NCI-H774 (cell line): ENCODE measurements around the gene SSTR4.

Source experiments
- DNase-seq: peaks from one replicate; lab custom pipeline; 2025; lab: John Stamatoyannopoulos, UW

Gene SSTR4

GRCh38 chr20:23065266-23066201 lies 30.4 kb downstream of the SSTR4 start:
- no peak for DNase-seq

- DNase-seq = no peak
These were observed 31.7 kb downstream of the SSTR4 start for GRCh38 chr20:23066772-23067171.

GRCh38 chr20:23068283-23068682 lies 33.2 kb downstream of the SSTR4 start:
- no peak for DNase-seq

- no peak for DNase-seq
These were observed 34.0 kb downstream of the SSTR4 start for GRCh38 chr20:23069108-23069507.

- DNase-seq = no peak
These were observed 36.3 kb downstream of the SSTR4 start for GRCh38 chr20:23071398-23071797.

GRCh38 chr20:23071996-23072395 lies 36.9 kb downstream of the SSTR4 start:
- DNase-seq = no peak

GRCh38 chr20:23072892-23073586 lies 37.9 kb downstream of the SSTR4 start:
- no peak for DNase-seq

- no peak for DNase-seq
These were observed 38.9 kb downstream of the SSTR4 start for GRCh38 chr20:23074052-23074451.

GRCh38 chr20:23077277-23077676 lies 42.2 kb downstream of the SSTR4 start:
- DNase-seq = no peak

- DNase-seq = no peak
These were observed 43.4 kb downstream of the SSTR4 start for GRCh38 chr20:23078351-23079015.

GRCh38 chr20:23079016-23079351 lies 43.9 kb downstream of the SSTR4 start:
- DNase-seq = peak; percentile 65

- DNase-seq = no peak
These were observed 44.8 kb downstream of the SSTR4 start for GRCh38 chr20:23079926-23080325.

GRCh38 chr20:23080521-23080920 lies 45.4 kb downstream of the SSTR4 start:
- DNase-seq = no peak

GRCh38 chr20:23081263-23081819 lies 46.2 kb downstream of the SSTR4 start:
- no peak for DNase-seq

- no peak for DNase-seq
These were observed 47.9 kb downstream of the SSTR4 start for GRCh38 chr20:23082846-23083552.

- DNase-seq = no peak
These were observed 48.6 kb downstream of the SSTR4 start for GRCh38 chr20:23083553-23084220.

- no peak for DNase-seq
These were observed 49.3 kb downstream of the SSTR4 start for GRCh38 chr20:23084282-23084844.

- no peak for DNase-seq
These were observed 49.8 kb downstream of the SSTR4 start for GRCh38 chr20:23084845-23085365.

GRCh38 chr20:23085436-23086055 lies 50.4 kb downstream of the SSTR4 start:
- DNase-seq = no peak

GRCh38 chr20:23086056-23086566 lies 51.0 kb downstream of the SSTR4 start, which contains the start of gene CD93:
TSS of gene CD93 (minus strand) at chr20:23086324. CDS start at chr20:23086192, 132 bp downstream.
- no peak for DNase-seq
